HFFc6 (cell line): ENCODE measurements around the gene ATP6AP1. TPM values are rescaled to one million over a fixed set of nuclear protein-coding genes. Genes with fewer than 3 reads are reported as not detected.

Experiments used
- DNase-seq: peaks from one replicate; pipeline ENCODE4 v3.0.0-alpha.2; 2018
- H3K27ac Mint-ChIP-seq: 2 replicates; pipeline ENCODE4 v1.8.0; 2020; ENCODE audit warnings: mild to moderate bottlenecking, mixed read lengths
- H3K27me3 Mint-ChIP-seq: 2 replicates; pipeline ENCODE4 v1.8.0; 2021; ENCODE audit warnings: mild to moderate bottlenecking, moderate library complexity, mixed read lengths; ENCODE audit not compliant: insufficient read depth
- H3K36me3 Mint-ChIP-seq: 2 replicates; pipeline ENCODE4 v1.8.0; 2021; ENCODE audit warnings: low read depth, mixed read lengths
- H3K4me1 Mint-ChIP-seq: 2 replicates; pipeline ENCODE4 v1.8.0; 2020; ENCODE audit warnings: low read depth, mixed read lengths
- H3K4me3 Mint-ChIP-seq: 2 replicates; pipeline ENCODE4 v1.8.0; 2020; ENCODE audit warnings: mild to moderate bottlenecking, moderate library complexity, mixed read lengths
- H3K9me3 Mint-ChIP-seq: 2 replicates; pipeline ENCODE4 v1.8.0; 2020; ENCODE audit warnings: mild to moderate bottlenecking, mixed read lengths
- long read RNA-seq: library from polyadenylated mRNA; unstranded; transcript quantifications from one replicate; pipeline ENCODE4 v2.0.0, GENCODE V29; 2019
- total RNA-seq, 6 experiments: library from RNA; stranded (reverse); fragmentation: NEBNext Ultra II Directional; extraction: Animal tissue kit (Norgen Biotek cat#: 25700); gene quantifications; 2 replicates in 1 of 6; 3 replicates in 5 of 6; pipeline ENCODE4 v1.2.3, GENCODE V29; 2021
- TF ChIP-seq, protein P1 (sequence below): fragments of 200-600 bp; sonication (generic); IDR thresholded peaks from 2 replicates; pipeline ENCODE4 v1.5.0; 2021; ENCODE audit warnings: antibody characterized with exemption, mild to moderate bottlenecking

ATP6AP1 gene, protein sequence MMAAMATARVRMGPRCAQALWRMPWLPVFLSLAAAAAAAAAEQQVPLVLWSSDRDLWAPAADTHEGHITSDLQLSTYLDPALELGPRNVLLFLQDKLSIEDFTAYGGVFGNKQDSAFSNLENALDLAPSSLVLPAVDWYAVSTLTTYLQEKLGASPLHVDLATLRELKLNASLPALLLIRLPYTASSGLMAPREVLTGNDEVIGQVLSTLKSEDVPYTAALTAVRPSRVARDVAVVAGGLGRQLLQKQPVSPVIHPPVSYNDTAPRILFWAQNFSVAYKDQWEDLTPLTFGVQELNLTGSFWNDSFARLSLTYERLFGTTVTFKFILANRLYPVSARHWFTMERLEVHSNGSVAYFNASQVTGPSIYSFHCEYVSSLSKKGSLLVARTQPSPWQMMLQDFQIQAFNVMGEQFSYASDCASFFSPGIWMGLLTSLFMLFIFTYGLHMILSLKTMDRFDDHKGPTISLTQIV
- total RNA-seq = 100 to 1,000 TPM; 107 to 154 (median 123) TPM
- long read RNA-seq, transcript ATP6AP1-201 (10 exons, 2,099 nt) = major isoform, 227 of 246 reads
- long read RNA-seq, partial matches to known transcripts = 14 of 246 reads
- long read RNA-seq, other reads (novel, unspliced or antisense) = 2 of 246 reads

DNA sequence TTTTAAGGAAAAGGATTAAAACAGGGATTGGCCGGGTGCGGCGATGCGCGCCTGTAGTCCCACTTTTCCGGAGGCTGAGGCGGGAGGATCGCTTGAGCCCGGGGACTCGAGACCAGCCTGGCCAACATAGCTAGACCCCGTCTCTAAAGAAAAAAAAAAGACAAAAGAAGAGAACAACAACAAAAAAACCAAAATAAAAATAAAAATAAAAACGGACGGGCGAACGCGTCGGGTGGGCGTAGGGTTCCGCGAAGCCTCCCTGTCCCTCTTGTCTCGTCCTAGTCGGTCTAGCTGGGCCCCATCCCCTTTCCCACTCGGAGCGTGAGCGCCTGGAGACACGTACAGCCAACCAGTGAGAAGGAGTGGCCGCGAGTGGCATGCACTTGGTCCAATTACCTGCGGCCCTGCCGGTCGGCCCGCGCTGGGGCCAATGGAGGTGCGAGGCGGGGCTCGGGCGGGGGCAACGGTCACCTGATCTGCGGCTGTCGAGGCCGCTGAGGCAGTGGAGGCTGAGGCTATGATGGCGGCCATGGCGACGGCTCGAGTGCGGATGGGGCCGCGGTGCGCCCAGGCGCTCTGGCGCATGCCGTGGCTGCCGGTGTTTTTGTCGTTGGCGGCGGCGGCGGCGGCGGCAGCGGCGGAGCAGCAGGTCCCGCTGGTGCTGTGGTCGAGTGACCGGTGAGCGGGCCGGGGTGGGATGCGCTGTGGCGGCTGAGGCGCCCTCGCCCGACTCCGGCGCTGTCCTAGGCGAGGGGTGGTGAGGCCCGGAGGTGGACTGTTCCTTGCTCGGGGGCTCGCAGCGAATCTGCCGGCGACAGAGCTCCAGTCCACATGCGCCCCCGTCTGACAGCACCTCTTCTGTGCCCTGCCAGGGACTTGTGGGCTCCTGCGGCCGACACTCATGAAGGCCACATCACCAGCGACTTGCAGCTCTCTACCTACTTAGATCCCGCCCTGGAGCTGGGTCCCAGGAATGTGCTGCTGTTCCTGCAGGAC lies at the start of gene ATP6AP1:
Gene ATP6AP1 (plus strand): TSS at position 502 of the 996 bp plus-strand sequence. CDS start 16 bp downstream, at position 518.
- peaks cover 18% of the 10 kb centered on the region for H3K4me1 Mint-ChIP-seq
- H3K9me3 Mint-ChIP-seq = no peaks in the 10 kb centered on the region
- H3K4me3 Mint-ChIP-seq = peak within 1 kb of the TSS; percentile 87
- H3K27me3 Mint-ChIP-seq = peaks cover 3% of the 10 kb centered on the region
- H3K27ac Mint-ChIP-seq = peak within 1 kb of the TSS; percentile 36
- DNase-seq = peak; percentile 92
- TF ChIP-seq, protein P1, sequence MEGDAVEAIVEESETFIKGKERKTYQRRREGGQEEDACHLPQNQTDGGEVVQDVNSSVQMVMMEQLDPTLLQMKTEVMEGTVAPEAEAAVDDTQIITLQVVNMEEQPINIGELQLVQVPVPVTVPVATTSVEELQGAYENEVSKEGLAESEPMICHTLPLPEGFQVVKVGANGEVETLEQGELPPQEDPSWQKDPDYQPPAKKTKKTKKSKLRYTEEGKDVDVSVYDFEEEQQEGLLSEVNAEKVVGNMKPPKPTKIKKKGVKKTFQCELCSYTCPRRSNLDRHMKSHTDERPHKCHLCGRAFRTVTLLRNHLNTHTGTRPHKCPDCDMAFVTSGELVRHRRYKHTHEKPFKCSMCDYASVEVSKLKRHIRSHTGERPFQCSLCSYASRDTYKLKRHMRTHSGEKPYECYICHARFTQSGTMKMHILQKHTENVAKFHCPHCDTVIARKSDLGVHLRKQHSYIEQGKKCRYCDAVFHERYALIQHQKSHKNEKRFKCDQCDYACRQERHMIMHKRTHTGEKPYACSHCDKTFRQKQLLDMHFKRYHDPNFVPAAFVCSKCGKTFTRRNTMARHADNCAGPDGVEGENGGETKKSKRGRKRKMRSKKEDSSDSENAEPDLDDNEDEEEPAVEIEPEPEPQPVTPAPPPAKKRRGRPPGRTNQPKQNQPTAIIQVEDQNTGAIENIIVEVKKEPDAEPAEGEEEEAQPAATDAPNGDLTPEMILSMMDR = no peak; the same call in 1 of the 2 replicates
- H3K36me3 Mint-ChIP-seq = no peaks in the 10 kb centered on the region

GRCh38 chrX:154378799-154379568 lies 49.5 kb upstream of the ATP6AP1 start, which contains the start of gene EMD:
TSS of gene EMD (plus strand) at chrX:154379295. CDS start at chrX:154379485, 190 bp downstream.
- peaks cover 6% of the 10 kb centered on the region; the same call in 1 of the 2 replicates for H3K36me3 Mint-ChIP-seq
- H3K4me1 Mint-ChIP-seq = peaks cover 16% of the 10 kb centered on the region
- peaks cover 3% of the 10 kb centered on the region; the same call in 1 of the 2 replicates for H3K27me3 Mint-ChIP-seq
- DNase-seq = peak; percentile 96
- H3K4me3 Mint-ChIP-seq = peak within 1 kb of the TSS; percentile 91
- peak within 1 kb of the TSS; percentile 94 for H3K27ac Mint-ChIP-seq
- TF ChIP-seq, protein P1 = no peak
- H3K9me3 Mint-ChIP-seq = no peaks in the 10 kb centered on the region

GRCh38 chrX:154379569-154379951 lies 48.9 kb upstream of the ATP6AP1 start:
- H3K36me3 Mint-ChIP-seq = peaks cover 6% of the 10 kb centered on the region; the same call in 1 of the 2 replicates
- TF ChIP-seq, protein P1 = no peak

DNA sequence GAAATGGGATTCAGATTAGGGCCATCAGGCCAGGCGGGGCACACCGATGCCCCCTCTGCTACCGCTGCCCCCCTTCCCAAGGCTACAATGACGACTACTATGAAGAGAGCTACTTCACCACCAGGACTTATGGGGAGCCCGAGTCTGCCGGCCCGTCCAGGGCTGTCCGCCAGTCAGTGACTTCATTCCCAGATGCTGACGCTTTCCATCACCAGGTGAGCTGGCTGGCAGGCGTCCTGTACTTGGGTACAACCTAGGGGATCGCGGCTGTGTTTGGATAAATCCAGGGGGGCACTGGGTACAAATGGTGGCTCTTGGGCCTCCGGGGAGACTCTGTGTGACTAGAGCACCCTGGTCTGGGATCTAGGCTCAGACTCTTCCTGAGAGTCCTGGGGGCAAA lies 48.3 kb upstream of the ATP6AP1 start:
- H3K27ac Mint-ChIP-seq = peak overlapping the region; percentile 94
- peaks cover 3% of the 10 kb centered on the region for H3K27me3 Mint-ChIP-seq
- no peaks in the 10 kb centered on the region for H3K9me3 Mint-ChIP-seq
- TF ChIP-seq, protein P1 = no peak
- no peak for DNase-seq
- H3K4me1 Mint-ChIP-seq = peaks cover 16% of the 10 kb centered on the region
- peaks cover 6% of the 10 kb centered on the region; the same call in 1 of the 2 replicates for H3K36me3 Mint-ChIP-seq
- peak overlapping the region; percentile 91 for H3K4me3 Mint-ChIP-seq

More at GRCh38 chrX:154379569-154379951, 48.9 kb upstream of the ATP6AP1 start:
- peaks cover 16% of the 10 kb centered on the region for H3K4me1 Mint-ChIP-seq
- peak overlapping the region; percentile 94 for H3K27ac Mint-ChIP-seq
- no peak for DNase-seq
- H3K9me3 Mint-ChIP-seq = no peaks in the 10 kb centered on the region
- peaks cover 3% of the 10 kb centered on the region for H3K27me3 Mint-ChIP-seq
- peak overlapping the region; percentile 91 for H3K4me3 Mint-ChIP-seq
